Naive B cell (primary cell): ENCODE data around the gene CCDC88A. TPM values are rescaled to one million over a fixed set of nuclear protein-coding genes. Genes with fewer than 3 reads are reported as not detected.
"Not testable (repeated sequence)": the region's sequence is repeated elsewhere in the genome, so short reads cannot be mapped to it uniquely, and the experiment has no call there.

Experiments used
- ATAC-seq, 2 donors: fragments of 150-1000 bp; cut with Tn5 transposase; 2 replicates each; pipeline ENCODE4 v1.10.0; 2021; ENCODE audit warnings: low read depth in 2 of 2, mild to moderate bottlenecking in 2 of 2, moderate library complexity in 2 of 2
- DNase-seq: peaks from one replicate; pipeline ENCODE4 v3.0.0; 2022
- H3K27ac Mint-ChIP-seq, 6 donors: one replicate each; pipeline ENCODE4 v1.8.0; 2020 to 2022; ENCODE audit warnings: mild to moderate bottlenecking in 6 of 6, mixed read lengths in 6 of 6, moderate library complexity in 5 of 6, inconsistent platforms in 2 of 6
- H3K27me3 Mint-ChIP-seq, 3 donors: one replicate each; pipeline ENCODE4 v1.8.0; 2021 to 2022; ENCODE audit warnings: mixed read lengths in 3 of 3, mild to moderate bottlenecking in 1 of 3
- H3K36me3 Mint-ChIP-seq, 2 donors: one replicate each; pipeline ENCODE4 v1.8.0; 2020 to 2022; ENCODE audit warnings: mixed read lengths in 2 of 2, inconsistent platforms in 1 of 2, mild to moderate bottlenecking in 1 of 2
- H3K4me1 Mint-ChIP-seq, 3 donors: one replicate each; pipeline ENCODE4 v1.8.0; 2020 to 2022; ENCODE audit warnings: mixed read lengths in 3 of 3, inconsistent platforms in 1 of 3, mild to moderate bottlenecking in 1 of 3, moderate library complexity in 1 of 3
- H3K4me3 Mint-ChIP-seq, 8 donors: one replicate each; pipeline ENCODE4 v1.8.0; 2020 to 2022; ENCODE audit warnings: mild to moderate bottlenecking in 8 of 8, mixed read lengths in 8 of 8, moderate library complexity in 8 of 8, inconsistent platforms in 2 of 8
- H3K9me3 Mint-ChIP-seq, 7 donors: one replicate each; pipeline ENCODE4 v1.8.0; 2020 to 2022; ENCODE audit warnings: mixed read lengths in 7 of 7, mild to moderate bottlenecking in 5 of 7, inconsistent platforms in 2 of 7, moderate library complexity in 1 of 7
- polyA plus RNA-seq, 6 donors: library from polyadenylated mRNA; unstranded; fragments of 300-500 nt; fragmentation: Illumina TruSeq; gene quantifications; one replicate each; pipeline ENCODE4 v1.2.3, GENCODE V29; 2021; ENCODE audit warnings: low read depth in 6 of 6

The CCDC88A gene
- polyA plus RNA-seq, 6 donors from 2014 or later, result 1.3 to 5.0 (median 2.8) TPM

DNA sequence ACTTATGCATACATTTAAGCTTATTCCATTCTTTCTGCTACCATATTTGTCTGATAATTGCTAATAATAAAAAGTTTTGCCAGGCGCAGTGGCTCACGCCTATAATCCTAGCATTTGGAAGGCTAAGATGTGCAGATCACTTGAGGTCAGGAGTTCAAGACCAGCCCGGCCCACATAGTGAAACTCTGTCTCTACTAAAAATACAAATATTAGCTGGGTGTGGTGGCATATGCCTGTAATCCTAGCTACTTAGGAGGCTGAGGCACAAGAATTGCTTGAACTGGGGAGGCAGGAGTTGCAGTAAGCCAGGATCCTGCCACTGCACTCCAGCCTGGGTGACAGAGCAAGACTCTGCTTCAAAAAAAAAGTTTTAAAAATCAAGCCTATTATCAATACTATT lies 160.1 kb downstream of the CCDC88A start:
- not testable (repeated sequence) for ATAC-seq, DNase-seq, H3K27ac Mint-ChIP-seq, H3K4me1 Mint-ChIP-seq, H3K9me3 Mint-ChIP-seq, H3K4me3 Mint-ChIP-seq, H3K27me3 Mint-ChIP-seq
- peaks cover 7 to 12% of the 10 kb centered on the region in 2 donors for H3K36me3 Mint-ChIP-seq

DNA sequence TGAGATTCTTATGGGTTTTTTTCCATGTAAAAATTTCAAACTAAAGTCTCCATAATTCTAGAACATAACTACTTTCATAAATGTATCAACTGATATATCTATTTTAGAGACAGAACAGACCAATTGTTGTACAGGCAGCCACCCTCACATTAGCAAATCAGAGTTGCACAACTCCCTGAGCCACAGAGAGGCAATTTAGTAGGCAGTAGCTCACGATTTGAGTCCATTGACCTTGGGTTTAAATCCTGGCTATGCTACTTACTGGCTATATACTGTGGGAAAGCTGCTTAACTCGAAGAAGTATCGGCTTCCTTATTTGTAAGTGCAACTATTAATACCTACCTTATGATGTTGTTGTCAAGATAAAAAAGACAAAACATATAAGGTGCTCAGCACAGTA lies 166.8 kb downstream of the CCDC88A start:
- DNase-seq, result no peak
- H3K27ac Mint-ChIP-seq, result no peak overlapping the region
- ATAC-seq, result no peak
- H3K27me3 Mint-ChIP-seq, result no peaks in the 10 kb centered on the region
- H3K9me3 Mint-ChIP-seq, result no peaks in the 10 kb centered on the region
- H3K4me1 Mint-ChIP-seq, result no peaks in the 10 kb centered on the region
- no peak overlapping the region for H3K4me3 Mint-ChIP-seq
- H3K36me3 Mint-ChIP-seq, result peaks cover 1 to 11% of the 10 kb centered on the region in 2 donors

DNA sequence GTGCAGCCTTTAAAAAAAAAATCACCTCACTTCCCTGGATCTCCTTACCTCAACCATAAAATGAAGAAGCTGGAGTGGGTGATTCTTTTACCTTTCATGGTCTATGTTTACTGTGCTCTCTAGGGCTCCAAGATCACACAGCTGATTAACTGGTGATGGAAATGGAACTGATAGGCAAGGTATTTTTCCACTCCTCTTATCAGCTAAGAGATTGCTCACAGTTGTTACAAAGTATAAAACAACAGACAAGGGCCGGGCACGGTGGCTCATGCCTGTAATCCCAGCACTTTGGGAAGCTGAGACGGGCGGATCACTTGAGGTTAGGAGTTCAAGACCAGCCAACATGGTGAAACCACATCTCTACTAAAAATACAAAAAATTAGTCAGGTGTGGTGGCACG lies 172.6 kb downstream of the CCDC88A start:
- Mint-ChIP-seq H3K27ac (no peak overlapping the region), H3K36me3 (peaks cover 7 to 9% of the 10 kb centered on the region in 2 donors), H3K4me1 (no peaks in the 10 kb centered on the region), H3K9me3 (no peaks in the 10 kb centered on the region), H3K27me3 (no peaks in the 10 kb centered on the region), H3K4me3 (no peak overlapping the region)
- ATAC-seq (no peak), DNase-seq (no peak)

DNA sequence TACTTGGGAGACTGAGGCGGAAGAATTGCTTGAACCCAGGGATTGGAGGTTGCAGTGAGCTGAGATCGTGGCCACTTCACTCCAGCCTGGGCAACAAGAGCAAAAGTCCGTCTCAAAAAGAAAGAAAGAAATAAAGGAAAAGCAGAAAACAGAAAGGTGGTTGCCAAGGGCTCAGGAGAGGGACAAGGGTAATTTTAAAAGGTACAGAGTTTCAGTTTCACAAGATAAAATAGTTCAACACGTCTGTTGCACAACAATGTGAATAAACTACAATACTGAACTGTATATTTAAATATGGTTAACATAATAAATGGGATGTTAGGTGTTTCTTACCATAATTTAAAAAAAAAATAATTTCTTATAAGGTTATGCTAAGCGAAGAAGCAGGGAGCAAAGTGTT lies 174.2 kb downstream of the CCDC88A start:
- no peak for DNase-seq
- ATAC-seq, result no peak
- peak overlapping the region in 1 of 6 donors; percentile 89 for H3K27ac Mint-ChIP-seq
- no peaks in the 10 kb centered on the region for H3K9me3 Mint-ChIP-seq
- no peaks in the 10 kb centered on the region for H3K27me3 Mint-ChIP-seq
- no peak overlapping the region for H3K4me3 Mint-ChIP-seq
- H3K4me1 Mint-ChIP-seq, result no peaks in the 10 kb centered on the region
- peaks cover 7 to 9% of the 10 kb centered on the region in 2 donors for H3K36me3 Mint-ChIP-seq

DNA sequence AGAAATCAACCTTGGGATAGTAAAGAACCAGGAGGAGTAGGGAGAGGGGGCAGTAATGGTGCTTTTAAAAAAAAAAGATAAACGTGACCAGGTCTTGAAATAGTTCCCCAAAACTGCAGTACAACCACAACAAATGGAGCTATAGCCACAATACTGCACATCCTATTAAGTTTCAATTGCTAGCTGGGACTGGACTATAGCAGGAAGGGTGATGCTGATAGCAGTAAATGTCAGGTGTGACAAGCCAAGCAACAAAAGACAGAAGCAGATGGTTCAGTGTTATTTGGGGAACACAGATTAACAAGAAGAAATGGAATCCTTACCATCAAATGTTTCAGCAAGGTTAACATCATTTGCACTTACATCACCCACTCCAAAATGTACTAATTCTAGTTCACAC lies 177.0 kb downstream of the CCDC88A start:
- Mint-ChIP-seq H3K27me3 (no peaks in the 10 kb centered on the region), H3K36me3 (peaks cover 11 to 12% of the 10 kb centered on the region in 2 donors), H3K9me3 (no peaks in the 10 kb centered on the region), H3K27ac (peak overlapping the region in 3 of 6 donors; percentile 67 to 89 (median 83)), H3K4me3 (no peak overlapping the region), H3K4me1 (no peaks in the 10 kb centered on the region)
- ATAC-seq, result no peak
- no peak for DNase-seq

DNA sequence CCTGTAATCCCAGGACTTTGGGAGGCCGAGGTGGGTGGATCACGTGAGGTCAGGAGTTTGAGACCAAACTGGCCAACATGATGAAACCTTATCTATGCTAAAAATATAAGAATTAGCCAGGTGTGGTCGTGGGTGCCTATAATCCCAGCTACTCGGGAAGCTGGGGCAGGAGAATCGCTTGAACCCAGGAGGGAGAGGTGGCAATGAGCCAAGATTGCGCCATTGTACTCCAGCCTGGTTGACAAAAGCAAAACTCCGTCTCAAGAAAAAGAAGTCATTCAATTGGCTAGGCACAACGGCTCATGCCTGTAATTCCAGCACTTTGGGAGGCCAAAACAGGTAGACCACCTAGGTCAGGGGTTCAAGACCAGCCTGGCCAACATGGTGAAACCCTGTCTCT lies 178.1 kb downstream of the CCDC88A start:
- peaks cover 7 to 12% of the 10 kb centered on the region in 2 donors for H3K36me3 Mint-ChIP-seq
- H3K4me3 Mint-ChIP-seq, result not testable (repeated sequence)

DNA sequence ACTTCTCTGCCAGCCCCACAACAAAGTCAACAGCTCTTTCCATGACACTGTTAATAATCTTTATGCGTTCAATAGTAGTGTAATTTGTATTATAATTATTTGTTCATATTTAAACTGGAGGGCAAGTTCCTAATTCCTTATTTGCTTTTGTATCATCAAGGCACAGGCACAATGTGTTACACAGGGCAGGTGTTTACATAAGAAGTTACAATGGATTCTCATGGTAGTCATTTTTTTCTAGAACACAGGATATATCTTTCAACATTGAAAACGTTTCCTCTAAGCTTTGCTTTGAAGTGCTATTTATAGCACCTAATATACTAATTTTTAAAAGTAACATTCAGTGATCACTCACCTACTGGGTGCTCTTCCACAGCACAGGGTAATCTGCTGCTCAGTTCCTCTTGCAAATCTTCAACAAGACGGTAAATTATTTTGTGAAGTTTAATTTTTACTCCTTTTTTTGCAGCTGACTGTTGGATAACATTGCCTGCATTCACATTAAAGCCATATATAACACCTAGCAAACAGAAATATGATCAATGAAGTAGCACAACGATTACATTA lies 179.9 kb downstream of the CCDC88A start:
- no peak overlapping the region for H3K4me3 Mint-ChIP-seq
- H3K4me1 Mint-ChIP-seq, result peaks cover under 1 to 5% (median 3%) of the 10 kb centered on the region in 3 donors
- no peak for DNase-seq
- no peaks in the 10 kb centered on the region for H3K27me3 Mint-ChIP-seq
- no peak for ATAC-seq
- H3K9me3 Mint-ChIP-seq, result no peaks in the 10 kb centered on the region
- H3K27ac Mint-ChIP-seq, result no peak overlapping the region
- peaks cover 7 to 12% of the 10 kb centered on the region in 2 donors for H3K36me3 Mint-ChIP-seq

More for the DNA sequence above, 178.1 kb downstream of the CCDC88A start:
- H3K4me1 Mint-ChIP-seq, H3K9me3 Mint-ChIP-seq, DNase-seq, H3K27ac Mint-ChIP-seq, H3K27me3 Mint-ChIP-seq, ATAC-seq: not testable (repeated sequence)

Other genes with a start within 250 kb of the CCDC88A start
- 1 to 10 TPM in 4 of 6 donors, under 1 TPM in 1, not detected in 1; 0.90 to 3.5 (median 1.6) TPM for gene CLHC1, start 187.6 kb downstream of the CCDC88A start, polyA plus RNA-seq
- 1,000 to 10,000 TPM; 1,837 to 3,584 (median 3,029) TPM for gene RPS27A, start 187.2 kb downstream of the CCDC88A start, polyA plus RNA-seq
- 10 to 100 TPM in 5 of 6 donors, 1 to 10 TPM in 1; 7.3 to 23.2 (median 16.5) TPM for gene MTIF2, start 150.6 kb downstream of the CCDC88A start, polyA plus RNA-seq
- 10 to 100 TPM in 3 of 6 donors, 1 to 10 TPM in 3; 3.5 to 12.5 (median 9.9) TPM for gene CFAP36, start 99.9 kb upstream of the CCDC88A start, polyA plus RNA-seq
- gene PPP4R3B, start 197.8 kb upstream of the CCDC88A start, polyA plus RNA-seq, result 10 to 100 TPM; 43.2 to 73.6 (median 70.0) TPM